T47D (cell line): ENCODE data around the gene CCNC.

Experiments
- DNase-seq, 2 experiments: peaks; one replicate each; pipeline versions ENCODE4 v3.0.0 to v3.0.0-alpha.2; 2011 to 2012; ENCODE audit warnings: low read depth in 1 of 2, low spot score in 1 of 2
- JUND ChIP-seq: IDR thresholded peaks from 2 replicates; pipeline ENCODE4 v1.6.1; 2012; ENCODE audit warnings: low read depth
- in situ Hi-C: cut with HindIII; loops from 2 replicates; pipeline ENCODE4 v1.10.0; 2016; ENCODE audit warnings: low sequenced_read_pairs, low pct_unique_long_range_greater_than_20kb

The CCNC gene, protein sequence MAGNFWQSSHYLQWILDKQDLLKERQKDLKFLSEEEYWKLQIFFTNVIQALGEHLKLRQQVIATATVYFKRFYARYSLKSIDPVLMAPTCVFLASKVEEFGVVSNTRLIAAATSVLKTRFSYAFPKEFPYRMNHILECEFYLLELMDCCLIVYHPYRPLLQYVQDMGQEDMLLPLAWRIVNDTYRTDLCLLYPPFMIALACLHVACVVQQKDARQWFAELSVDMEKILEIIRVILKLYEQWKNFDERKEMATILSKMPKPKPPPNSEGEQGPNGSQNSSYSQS

DNA sequence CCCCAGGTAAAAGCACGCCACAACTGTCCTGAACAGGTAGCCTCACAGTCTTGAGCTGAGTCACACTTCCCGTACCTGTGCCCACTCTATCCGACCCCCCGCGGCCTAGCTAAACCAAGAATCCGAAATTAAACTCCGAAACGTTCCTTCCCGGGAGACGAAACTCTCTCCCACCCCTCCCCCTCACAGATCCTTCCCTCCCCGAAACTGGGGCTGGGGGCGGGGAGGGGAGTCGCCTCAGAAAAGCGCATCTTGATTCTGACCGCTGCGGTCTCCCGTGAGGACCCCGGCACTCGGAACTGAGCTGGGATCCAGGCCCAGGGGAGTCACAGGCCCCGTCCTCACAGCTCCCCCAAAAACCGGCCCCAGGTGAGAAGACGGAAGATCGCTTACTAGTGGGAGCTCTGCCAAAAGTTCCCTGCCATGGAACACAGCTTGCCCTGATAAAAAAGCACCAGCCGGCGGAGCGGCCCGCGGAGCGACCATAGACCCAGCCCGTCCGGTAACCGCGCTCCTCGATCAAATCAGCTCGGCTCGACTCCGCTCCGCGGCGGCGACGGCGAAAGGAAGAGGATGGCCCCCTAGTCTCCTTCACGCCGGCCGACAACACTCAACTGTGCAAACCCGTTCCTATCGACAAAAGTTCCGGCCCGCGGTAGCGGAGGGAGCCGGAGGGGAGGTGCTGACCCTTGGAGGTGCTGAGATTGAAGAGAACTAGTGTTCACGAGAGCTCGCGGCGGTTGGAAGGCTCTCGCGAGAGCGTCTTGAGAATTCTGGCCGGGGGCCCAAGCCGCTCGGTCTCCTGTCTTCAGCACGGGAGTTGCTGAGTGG, at the start of gene CCNC:
Gene CCNC (minus strand): TSS at position 558 of the 831 bp plus-strand sequence. CDS start 133 bp downstream, at position 425.
- TF ChIP-seq JUND: no peak
- DNase-seq: peak; percentile 51 to 96
- in situ Hi-C loops: no loop called here

DNA sequence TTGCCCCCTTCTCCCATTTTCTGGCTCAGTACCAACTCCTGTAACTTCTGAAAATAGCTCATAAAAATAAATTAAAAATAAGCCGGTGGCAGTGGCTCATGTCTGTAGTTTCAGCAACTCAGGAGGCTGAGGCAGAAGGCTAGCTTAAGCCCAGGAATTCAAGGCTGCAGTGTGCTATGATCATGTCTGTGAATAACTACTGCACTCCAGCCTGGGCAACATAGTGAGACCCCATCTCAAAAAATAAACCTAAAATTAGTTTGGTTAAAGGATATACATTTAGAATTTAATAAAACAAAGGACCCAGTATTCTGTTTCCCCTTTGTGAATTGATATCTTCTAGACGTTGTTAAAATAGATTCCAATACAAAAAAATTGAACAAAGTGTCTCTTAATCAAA, 48.7 kb upstream of the CCNC start:
- in situ Hi-C loops: no loop called here
- no peak for DNase-seq
- TF ChIP-seq JUND: no peak

DNA sequence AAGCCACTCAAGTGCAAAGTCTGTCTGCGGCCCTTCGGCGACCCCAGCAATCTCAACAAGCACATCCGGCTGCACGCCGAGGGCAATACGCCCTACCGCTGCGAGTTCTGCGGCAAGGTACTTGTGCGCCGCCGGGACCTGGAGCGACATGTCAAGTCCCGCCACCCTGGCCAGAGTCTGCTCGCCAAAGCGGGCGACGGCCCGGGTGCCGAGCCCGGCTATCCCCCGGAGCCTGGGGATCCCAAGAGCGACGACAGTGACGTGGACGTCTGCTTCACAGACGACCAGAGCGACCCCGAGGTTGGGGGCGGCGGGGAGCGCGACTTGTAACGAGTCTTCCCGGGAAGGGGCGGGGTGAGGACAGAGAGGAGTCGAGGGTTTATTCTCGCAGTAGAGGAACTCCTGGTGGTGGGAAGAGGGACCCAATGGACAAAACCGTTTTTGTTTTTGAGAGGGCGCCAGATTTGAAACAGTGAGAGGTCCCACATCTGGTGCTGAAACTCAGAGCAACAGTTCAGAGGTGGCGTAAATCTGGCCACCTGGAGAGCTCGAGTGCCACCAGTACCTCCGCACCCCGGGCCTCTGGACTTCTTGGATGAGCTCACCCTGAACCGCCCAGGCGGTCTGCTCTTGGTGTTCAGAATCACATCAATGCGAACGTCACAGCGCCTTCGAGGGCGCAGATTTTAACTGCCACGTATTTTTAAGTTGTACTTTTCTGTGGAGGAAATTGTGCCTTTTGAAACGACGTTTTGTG, 46.1 kb upstream of the CCNC start:
- no peak for TF ChIP-seq JUND
- in situ Hi-C loops: no loop called here
- DNase-seq: no peak

DNA sequence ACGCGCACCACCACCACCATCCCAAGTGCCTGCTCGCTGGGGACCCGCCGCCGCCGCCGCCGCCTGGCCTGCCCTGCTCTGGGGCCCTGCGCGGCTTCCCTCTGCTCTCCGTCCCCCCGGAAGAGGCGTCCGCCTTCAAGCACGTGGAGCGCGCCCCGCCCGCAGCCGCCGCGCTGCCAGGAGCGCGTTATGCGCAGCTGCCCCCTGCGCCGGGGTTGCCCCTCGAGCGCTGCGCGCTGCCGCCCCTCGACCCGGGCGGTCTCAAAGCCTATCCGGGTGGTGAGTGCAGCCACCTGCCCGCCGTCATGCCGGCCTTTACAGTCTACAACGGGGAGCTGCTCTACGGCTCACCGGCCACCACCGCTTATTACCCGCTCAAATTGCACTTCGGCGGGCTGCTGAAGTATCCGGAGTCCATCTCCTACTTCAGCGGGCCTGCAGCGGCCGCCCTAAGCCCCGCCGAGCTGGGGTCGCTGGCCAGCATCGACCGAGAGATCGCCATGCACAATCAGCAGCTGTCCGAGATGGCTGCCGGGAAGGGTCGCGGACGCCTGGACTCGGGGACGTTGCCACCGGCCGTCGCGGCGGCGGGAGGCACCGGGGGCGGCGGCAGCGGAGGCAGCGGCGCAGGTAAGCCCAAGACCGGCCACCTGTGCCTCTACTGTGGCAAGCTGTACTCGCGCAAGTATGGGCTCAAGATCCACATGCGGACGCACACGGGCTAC, 45.4 kb upstream of the CCNC start:
- in situ Hi-C loops: no loop called here
- no peak for TF ChIP-seq JUND
- no peak for DNase-seq

DNA sequence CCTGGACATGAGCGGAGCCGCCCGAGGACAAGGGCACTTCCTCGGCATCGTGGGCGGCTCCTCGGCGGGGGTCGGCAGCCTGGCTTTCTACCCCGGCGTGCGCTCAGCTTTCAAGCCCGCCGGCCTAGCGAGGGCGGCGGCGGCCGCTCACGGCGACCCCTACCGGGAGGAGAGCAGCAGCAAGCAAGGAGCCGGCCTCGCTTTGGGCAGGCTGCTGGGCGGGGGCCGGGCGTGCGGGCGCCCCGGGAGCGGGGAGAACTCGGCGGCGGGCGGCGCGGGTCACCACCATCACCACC, 44.9 kb upstream of the CCNC start:
- TF ChIP-seq JUND: no peak
- in situ Hi-C loops: no loop called here
- DNase-seq: no peak

DNA sequence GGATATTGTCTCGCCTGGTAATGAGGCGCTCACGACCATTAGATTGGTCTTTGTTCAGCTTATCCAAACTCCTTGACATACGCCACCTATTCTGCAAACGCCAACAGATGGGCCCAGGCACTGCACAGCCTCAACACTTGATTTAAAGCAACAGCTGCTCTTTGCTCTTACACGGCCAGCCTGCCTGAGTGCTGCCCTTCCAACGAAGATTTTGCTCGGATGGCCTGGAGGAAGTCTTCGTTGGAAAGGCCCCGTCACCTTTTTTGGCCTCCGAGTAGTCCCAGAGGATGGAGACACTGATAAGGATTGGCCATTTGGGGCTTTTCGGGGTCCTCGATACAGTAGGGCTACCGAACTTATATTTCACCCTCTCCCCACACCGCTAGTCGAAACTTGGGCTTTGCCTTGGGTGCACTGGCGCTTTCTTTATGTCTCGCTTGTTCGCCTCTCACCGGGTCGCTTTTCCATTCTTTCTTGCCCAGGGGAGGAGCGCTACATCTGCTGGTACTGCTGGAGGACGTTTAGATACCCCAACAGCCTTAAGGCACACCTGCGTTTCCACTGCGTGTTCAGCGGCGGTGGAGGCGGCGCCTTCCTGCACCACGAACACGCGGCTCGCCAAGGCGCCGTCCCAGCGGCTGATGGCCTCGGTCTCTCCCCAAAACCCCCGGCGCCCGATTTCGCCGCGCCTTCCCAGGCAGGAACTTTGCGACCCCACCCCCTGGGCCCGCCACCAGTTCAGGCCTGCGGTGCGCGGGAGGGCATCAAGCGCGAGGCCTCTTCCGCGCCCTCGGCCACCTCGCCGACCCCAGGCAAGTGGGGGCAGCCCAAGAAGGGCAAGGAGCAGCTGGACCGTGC, 44.3 kb upstream of the CCNC start:
- TF ChIP-seq JUND: no peak
- in situ Hi-C loops: no loop called here
- no peak for DNase-seq

DNA sequence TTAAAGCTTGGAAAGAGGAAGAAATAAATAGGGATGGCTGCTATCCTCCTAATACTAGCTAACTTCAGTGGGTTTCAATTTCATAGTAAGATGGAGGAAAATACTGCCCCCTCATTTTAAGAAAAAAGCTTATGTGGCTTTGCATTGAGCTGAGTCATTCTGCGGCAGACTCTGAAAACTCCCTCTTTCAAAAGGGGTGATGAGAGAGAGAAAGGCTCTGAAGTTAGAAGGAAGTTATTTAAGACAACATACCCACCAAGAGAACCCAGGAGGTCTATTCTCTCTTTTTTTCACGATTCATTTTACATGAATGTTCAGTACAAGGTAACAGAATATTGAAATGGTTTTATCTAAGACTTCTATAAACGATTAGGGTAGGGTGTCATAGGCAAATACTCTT, 42.7 kb upstream of the CCNC start:
- TF ChIP-seq JUND: no peak
- no peak for DNase-seq
- in situ Hi-C loops: no loop called here

DNA sequence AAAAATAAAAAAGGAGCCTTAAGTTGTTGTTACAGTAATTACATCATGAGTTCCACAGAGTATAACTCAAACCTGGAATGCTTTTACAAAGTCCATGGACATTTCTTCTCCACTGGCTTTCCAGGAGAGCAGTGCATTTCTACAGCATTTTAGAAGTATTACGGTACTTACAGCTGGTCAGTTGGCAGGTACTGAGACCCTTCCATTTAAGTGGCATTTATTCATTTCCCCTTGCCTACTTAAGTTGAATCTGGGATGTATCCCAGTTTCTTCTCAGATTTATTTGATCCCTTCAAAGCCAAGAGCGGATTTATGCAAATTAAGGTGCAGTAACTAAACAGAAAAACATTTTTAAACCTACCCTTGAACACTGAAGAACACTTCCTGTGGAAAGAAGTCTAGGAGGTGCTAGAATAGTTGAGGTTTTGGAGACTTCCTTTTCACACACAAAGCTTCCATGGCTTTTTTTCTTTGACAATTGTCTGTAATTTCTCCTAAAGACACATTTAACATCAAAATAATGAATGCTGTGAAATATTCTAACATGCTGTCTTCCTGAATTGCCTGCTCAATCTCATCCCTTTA, 41.5 kb upstream of the CCNC start:
- no peak for TF ChIP-seq JUND
- in situ Hi-C loops: no loop called here
- no peak for DNase-seq

DNA sequence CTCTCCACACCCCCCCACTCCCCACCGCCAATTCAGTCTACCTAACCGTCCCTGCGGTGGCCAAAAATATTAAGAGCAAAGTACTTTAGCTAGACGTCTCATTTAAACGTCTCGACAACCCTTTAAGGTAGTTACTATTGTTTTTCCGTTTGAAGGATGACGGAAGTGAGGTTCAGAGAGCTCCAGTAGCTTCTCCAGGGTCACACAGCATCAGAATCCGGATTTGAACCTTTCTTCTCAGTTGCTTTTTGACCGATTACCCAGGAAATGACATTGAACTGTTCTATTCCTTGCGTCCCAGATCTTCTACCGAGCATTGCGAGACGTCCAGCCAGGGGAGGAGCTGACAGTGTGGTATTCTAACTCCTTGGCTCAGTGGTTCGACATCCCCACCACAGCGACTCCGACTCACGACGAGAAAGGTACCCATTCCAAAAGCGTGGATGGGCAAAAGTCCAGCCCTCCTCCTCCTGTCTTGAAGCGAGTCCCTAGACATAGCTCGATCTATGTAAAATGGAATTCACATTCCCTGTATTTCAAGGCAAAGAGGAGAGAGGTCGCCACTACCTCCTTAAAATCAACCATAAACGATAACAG, 40.5 kb upstream of the CCNC start:
- in situ Hi-C loops: no loop called here
- TF ChIP-seq JUND: no peak
- no peak for DNase-seq

DNA sequence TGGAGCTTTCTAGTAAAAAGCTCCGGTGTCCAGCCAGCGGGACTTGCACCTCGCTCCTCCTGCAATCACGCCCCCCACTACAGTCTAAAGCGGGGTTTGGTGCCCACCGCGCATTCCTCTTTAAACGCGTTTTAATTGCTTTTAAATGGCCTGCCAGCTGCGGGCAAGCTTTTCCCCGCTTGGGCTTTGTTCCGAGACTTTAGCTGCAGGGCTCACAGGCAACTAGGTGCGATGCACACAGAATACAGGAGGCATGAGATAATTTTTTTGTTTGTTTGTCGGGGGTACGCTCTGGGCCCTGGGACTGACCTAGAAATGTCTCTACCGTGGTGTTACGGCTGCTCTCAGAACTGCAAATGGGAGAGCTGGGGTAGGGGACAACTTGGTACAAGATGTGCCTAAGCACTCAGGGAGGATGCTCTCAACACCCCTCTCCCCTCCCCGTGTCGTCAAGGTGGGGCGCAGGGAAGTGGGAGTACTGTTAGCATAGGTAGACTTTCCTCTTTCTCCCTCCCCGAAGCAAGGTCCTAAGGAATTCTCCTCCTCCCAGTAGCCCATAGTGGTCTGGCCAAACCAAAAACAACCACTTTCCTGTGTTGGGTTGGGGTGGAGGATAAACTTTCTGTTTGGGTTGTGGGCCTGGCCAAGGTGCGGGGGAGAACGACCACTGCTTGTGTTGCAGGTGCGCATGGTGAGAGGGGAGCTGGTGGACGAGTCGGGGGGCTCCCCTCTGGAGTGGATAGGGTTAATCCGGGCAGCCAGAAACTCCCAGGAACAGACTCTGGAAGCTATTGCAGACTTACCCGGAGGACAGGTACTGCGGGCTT, 39.8 kb upstream of the CCNC start:
- no peak for TF ChIP-seq JUND
- in situ Hi-C loops: no loop called here
- no peak for DNase-seq
